ENCODE results near the gene MSH3.

The MSH3 gene

GRCh38 chr5:80757290-80757689 lies 102.8 kb downstream of the MSH3 start:
- DNase-seq (ENCODE audit: low read depth, low spot score) = no peak
- H3K4me3 ChIP-seq (ENCODE audit: low read depth, low read length) = no peak overlapping the region
- no peak for TF ChIP-seq CTCF (IDR thresholded peaks at IDR 0.05; ENCODE audit: low read depth, low read length)
- in situ Hi-C loops (cut with HindIII; ENCODE audit: low sequenced_read_pairs) = no loop called here

GRCh38 chr5:80759866-80760577 lies 105.6 kb downstream of the MSH3 start:
- no peak for DNase-seq (ENCODE audit: low read depth, low spot score)
- in situ Hi-C loops (cut with HindIII; ENCODE audit: low sequenced_read_pairs) = no loop called here
- TF ChIP-seq CTCF (IDR thresholded peaks at IDR 0.05; ENCODE audit: low read depth, low read length) = no peak
- no peak overlapping the region for H3K4me3 ChIP-seq (ENCODE audit: low read depth, low read length)

- in situ Hi-C loops (cut with HindIII; ENCODE audit: low sequenced_read_pairs) = no loop called here
- TF ChIP-seq CTCF (IDR thresholded peaks at IDR 0.05; ENCODE audit: low read depth, low read length) = no peak
- no peak for DNase-seq (ENCODE audit: low read depth, low spot score)
- H3K4me3 ChIP-seq (ENCODE audit: low read depth, low read length) = no peak overlapping the region
Measured at GRCh38 chr5:80760680-80761079, 106.2 kb downstream of the MSH3 start.

GRCh38 chr5:80761176-80761575 lies 106.7 kb downstream of the MSH3 start:
- TF ChIP-seq CTCF (IDR thresholded peaks at IDR 0.05; ENCODE audit: low read depth, low read length) = no peak
- no peak for DNase-seq (ENCODE audit: low read depth, low spot score)
- no peak overlapping the region for H3K4me3 ChIP-seq (ENCODE audit: low read depth, low read length)
- in situ Hi-C loops (cut with HindIII; ENCODE audit: low sequenced_read_pairs) = no loop called here

- no peak for DNase-seq (ENCODE audit: low read depth, low spot score)
- H3K4me3 ChIP-seq (ENCODE audit: low read depth, low read length) = no peak overlapping the region
- in situ Hi-C loops (cut with HindIII; ENCODE audit: low sequenced_read_pairs) = no loop called here
- TF ChIP-seq CTCF (IDR thresholded peaks at IDR 0.05; ENCODE audit: low read depth, low read length) = no peak
Measured at GRCh38 chr5:80761966-80762365, 107.5 kb downstream of the MSH3 start.

- in situ Hi-C loops (cut with HindIII; ENCODE audit: low sequenced_read_pairs) = no loop called here
- no peak for TF ChIP-seq CTCF (IDR thresholded peaks at IDR 0.05; ENCODE audit: low read depth, low read length)
- no peak overlapping the region for H3K4me3 ChIP-seq (ENCODE audit: low read depth, low read length)
- no peak for DNase-seq (ENCODE audit: low read depth, low spot score)
Measured at GRCh38 chr5:80762573-80762972, 108.1 kb downstream of the MSH3 start.
